ENCODE measurements around the gene TGFBI.

TGFBI gene

DNA sequence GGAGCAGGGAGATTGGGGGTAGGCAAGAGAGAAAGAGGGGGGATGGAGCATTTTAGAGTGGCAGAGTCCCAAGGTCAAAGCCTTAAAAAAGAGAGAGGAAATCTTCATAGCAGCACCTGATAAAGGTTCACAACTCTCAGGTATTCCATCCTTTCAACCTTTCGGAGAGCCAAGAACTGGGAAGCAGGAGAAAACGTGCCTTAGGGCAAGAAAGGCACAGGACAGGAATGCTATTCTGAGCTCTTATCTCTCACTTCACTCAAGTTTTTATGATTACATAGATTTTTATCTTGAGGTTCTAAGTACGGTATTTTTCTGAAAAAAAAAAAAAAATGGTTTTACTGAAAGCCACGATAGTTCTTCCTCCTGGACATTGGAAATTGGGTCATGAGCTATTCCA, 69.4 kb downstream of the TGFBI start:
- no peak for DNase-seq

GRCh38 chr5:136099870-136100269, 71.1 kb downstream of the TGFBI start:
- no peak for DNase-seq

- no peak for DNase-seq
These were observed 73.1 kb downstream of the TGFBI start for GRCh38 chr5:136101884-136102283.

DNA sequence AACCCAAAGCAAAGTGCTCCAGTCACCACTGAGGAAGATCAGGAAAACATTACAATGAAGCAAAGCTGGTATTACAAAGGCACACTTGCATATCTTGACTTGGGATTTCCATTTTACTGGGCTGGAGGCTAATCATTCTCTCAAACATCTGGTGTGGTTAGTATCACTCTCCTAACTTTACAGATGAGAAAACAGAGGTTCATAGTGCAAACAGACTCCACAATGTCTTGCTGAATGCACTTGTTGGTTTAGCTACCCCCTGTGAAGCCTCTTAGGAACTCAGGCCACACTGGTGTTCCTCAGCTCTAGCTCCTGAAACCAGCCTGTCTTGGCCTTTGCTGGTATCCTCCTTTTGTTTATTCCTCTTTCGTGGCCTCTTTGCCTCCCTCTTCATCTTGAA, 74.3 kb downstream of the TGFBI start:
- DNase-seq: no peak

DNA sequence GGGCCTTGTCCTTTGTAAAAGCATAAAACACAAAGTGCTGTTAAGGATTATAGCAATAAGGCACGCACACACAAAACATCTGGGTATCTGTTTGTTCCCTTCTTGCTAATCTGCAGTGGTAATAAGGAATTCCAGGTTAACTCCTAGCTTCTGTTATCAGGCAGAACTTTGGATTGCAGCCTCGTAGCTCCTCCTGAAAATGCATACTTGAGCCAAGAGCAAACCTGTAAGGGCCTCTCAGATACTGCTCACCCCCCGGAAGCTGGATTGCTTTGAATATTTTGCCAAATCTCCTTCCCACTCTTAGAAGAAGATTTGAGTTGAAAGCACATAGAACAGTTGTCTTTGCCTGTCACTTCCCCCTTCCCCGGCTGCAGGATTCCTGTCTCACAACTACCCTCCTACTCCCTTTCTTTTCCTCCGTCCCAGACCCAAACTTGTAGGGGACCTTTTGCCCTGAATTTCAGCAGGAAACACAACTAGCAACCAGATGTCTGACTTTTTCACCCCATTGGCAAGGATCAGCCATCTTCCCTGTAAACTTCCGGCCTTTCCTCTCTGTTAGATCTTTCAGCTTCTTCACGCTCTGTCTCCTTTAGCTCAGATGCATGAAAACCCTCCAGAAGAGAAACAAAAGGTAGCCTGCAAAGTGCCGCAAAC, 75.6 kb downstream of the TGFBI start:
- DNase-seq: no peak

- no peak for DNase-seq
These were observed 77.7 kb downstream of the TGFBI start for GRCh38 chr5:136106351-136107031.

DNA sequence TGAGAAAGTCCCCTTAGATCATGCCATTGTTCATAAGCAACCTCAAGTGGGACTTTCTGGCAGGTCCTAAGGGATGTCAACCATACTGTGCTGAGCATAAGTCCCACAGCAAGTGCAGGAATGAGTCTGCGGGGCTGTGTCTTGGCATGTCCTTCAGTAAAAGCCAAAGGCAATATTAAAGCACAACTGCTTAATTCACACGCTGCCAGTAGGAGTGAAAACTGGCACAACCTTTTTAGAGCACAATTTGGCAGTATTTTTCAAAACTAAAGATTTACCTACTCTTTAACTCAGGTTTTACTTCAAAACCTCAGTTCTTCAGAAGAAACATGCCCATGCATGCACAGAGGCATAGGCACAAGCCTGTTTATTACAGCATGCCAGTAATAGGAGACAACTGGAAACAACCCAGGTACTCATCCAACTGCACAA, 79.4 kb downstream of the TGFBI start:
- no peak for DNase-seq

DNA sequence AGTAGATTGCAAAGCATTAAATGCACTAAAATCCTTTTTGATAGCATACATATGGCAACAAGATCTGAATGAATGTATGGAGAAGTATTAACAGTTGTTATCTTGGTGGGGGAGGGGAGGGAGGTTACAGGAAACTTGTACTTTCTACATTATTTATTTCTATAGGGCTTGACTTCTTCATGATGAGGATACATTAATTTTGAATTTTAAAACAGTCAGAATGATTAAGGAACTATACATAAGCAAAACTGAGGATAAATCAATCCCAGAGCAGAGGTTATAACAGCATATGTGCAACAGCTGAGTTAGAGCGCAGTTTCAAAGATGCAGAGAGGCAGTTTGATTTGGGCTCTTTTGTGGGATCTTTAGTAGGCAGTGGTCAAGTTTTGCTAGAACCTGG, 80.0 kb downstream of the TGFBI start:
- no peak for DNase-seq

- no peak for DNase-seq
These were observed 80.8 kb downstream of the TGFBI start for GRCh38 chr5:136109453-136110135.
